ENCODE results near the gene PSMD9. TPM values are rescaled to one million over a fixed set of nuclear protein-coding genes. Genes with fewer than 3 reads are reported as not detected.
"Not testable (repeated sequence)": the region's sequence is repeated elsewhere in the genome, so short reads cannot be mapped to it uniquely, and the experiment has no call there.

The PSMD9 gene
- total RNA-seq, 1 donor from 2014 or later: 46.2 TPM

DNA sequence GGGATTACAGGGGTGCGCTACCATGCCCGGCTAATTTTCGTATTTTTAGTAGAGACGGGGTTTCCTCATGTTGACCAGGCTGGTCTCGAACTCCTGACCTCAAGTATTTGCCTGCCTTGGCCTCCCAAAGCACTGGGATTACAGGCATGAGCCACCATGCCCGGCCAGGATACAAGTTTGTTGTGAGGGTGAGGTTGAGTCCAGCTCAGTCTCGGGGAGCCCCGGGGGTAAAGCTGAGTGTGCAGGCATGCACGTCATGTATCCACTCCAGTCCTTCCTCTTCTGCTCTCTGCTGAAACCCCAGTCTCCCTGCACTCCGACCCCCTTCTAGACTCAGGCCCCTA lies 30.3 kb upstream of the PSMD9 start:
- H3K9me3 ChIP-seq: no peaks in the 10 kb centered on the region
- no peaks in the 10 kb centered on the region for H3K36me3 ChIP-seq
- peaks cover 32% of the 10 kb centered on the region for H3K4me1 ChIP-seq
- H3K27me3 ChIP-seq: no peaks in the 10 kb centered on the region
- no peak for DNase-seq (ENCODE audit: extremely low spot score in 2 of 2)
- intact Hi-C loops (cut with DNase I): loop anchor here (2.0 kb wide), 1 partner anchor 31 kb away; the partner anchor contains the start of gene PSMD9
- no peak overlapping the region for H3K4me3 ChIP-seq
- H3K27ac ChIP-seq: peak overlapping the region; percentile 95
- TF ChIP-seq POLR2AphosphoS5 (IDR thresholded peaks at IDR 0.05; ENCODE audit: insufficient read depth in 1 of 2, low read depth in 1 of 2) (no peak), POLR2A (IDR thresholded peaks at IDR 0.05) (no peak)
- TF ChIP-seq, protein P1, sequence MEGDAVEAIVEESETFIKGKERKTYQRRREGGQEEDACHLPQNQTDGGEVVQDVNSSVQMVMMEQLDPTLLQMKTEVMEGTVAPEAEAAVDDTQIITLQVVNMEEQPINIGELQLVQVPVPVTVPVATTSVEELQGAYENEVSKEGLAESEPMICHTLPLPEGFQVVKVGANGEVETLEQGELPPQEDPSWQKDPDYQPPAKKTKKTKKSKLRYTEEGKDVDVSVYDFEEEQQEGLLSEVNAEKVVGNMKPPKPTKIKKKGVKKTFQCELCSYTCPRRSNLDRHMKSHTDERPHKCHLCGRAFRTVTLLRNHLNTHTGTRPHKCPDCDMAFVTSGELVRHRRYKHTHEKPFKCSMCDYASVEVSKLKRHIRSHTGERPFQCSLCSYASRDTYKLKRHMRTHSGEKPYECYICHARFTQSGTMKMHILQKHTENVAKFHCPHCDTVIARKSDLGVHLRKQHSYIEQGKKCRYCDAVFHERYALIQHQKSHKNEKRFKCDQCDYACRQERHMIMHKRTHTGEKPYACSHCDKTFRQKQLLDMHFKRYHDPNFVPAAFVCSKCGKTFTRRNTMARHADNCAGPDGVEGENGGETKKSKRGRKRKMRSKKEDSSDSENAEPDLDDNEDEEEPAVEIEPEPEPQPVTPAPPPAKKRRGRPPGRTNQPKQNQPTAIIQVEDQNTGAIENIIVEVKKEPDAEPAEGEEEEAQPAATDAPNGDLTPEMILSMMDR (IDR thresholded peaks at IDR 0.05): no peak

DNA sequence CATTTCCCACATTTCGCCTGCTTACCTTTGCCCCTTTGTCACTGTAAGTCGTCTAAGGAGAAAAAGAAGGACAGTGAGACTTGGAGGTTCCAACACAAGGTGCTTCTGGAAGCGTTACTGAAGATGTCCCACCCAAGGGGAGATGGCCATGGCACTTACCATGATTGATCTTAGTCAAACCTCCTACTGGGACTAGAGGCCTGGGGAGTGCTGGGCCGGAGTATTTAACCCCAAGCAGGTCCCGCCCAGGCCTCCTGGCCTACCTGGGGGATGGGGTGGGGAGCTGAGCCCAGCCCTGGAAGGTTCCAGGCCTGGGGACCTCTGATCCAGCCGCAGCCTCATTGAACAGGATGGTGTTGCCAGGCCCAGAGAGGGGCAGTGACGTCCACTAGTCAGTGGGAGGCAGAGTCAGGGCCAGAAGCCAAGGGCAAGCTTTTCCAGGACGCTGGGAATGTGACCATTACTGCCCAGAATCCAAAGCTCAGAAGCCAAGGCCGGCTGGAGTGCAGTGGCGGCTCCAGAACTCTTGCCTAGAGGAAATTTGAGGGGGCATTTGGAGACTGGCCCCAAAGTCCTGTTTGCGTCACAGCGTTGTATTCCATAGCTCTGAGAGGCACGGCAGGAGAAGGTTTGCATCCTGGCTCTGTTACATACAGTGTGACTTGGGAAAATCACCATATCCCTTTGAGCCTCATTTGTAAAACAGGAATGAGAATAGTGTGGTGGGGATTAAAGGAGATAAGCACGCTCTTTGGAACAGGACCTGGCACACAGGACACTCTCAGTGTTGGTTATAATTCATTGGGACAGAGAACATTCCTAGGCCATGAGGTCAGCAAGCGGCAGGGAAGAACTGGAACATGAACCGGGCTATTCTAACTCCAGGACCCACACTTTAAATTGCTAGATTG lies 29.7 kb upstream of the PSMD9 start, which contains the start of gene HPD:
Gene HPD, minus strand, starts transcription at position 198 of the 911 bp plus-strand sequence. Its CDS starts 36 bp downstream, at position 162.
- Histone ChIP-seq H3K9me3 (no peaks in the 10 kb centered on the region), H3K27ac (peak within 1 kb of the TSS; percentile 95), H3K36me3 (no peaks in the 10 kb centered on the region), H3K4me1 (peaks cover 32% of the 10 kb centered on the region), H3K27me3 (no peaks in the 10 kb centered on the region), H3K4me3 (peak within 1 kb of the TSS in 1 of 2 donors; percentile 16)
- peak in 1 of 2 donors; percentile 94 for DNase-seq (ENCODE audit: extremely low spot score in 2 of 2)
- TF ChIP-seq POLR2AphosphoS5 (IDR thresholded peaks at IDR 0.05; ENCODE audit: insufficient read depth in 1 of 2, low read depth in 1 of 2) (peak; percentile 58 to 74), POLR2A (IDR thresholded peaks at IDR 0.05) (no peak)
- intact Hi-C loops (cut with DNase I): loop anchor here (2.0 kb wide), 1 partner anchor 30 kb away; the partner anchor contains the start of gene PSMD9

DNA sequence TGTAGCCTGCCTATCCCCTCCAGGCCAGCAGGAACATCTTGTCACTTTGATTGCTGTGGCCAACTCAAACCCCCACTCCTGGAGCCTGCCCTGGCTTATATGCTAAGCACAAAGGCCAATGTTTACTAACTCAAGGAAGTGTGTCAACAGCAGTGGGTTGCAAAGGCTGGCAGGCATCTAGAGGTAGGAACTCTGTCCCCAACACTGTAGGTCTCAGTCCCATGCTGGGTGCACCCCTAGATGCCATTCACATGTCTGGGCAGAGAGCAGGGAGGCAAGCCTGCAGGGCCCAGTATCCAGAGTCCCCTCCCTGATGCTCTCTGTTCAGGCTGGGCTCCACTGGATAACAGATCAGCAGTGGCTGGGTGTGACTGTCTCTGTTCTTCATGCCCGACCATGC lies 28.3 kb upstream of the PSMD9 start:
- no peak for DNase-seq (ENCODE audit: extremely low spot score in 2 of 2)
- no peak overlapping the region for H3K4me3 ChIP-seq
- no peaks in the 10 kb centered on the region for H3K9me3 ChIP-seq
- no peaks in the 10 kb centered on the region for H3K27me3 ChIP-seq
- H3K36me3 ChIP-seq: no peaks in the 10 kb centered on the region
- intact Hi-C loops (cut with DNase I): no loop called here
- TF ChIP-seq, protein P1 (IDR thresholded peaks at IDR 0.05): no peak
- TF ChIP-seq POLR2AphosphoS5 (IDR thresholded peaks at IDR 0.05; ENCODE audit: insufficient read depth in 1 of 2, low read depth in 1 of 2): no peak
- TF ChIP-seq POLR2A (IDR thresholded peaks at IDR 0.05): no peak
- H3K27ac ChIP-seq: peak overlapping the region; percentile 95
- H3K4me1 ChIP-seq: peaks cover 32% of the 10 kb centered on the region

DNA sequence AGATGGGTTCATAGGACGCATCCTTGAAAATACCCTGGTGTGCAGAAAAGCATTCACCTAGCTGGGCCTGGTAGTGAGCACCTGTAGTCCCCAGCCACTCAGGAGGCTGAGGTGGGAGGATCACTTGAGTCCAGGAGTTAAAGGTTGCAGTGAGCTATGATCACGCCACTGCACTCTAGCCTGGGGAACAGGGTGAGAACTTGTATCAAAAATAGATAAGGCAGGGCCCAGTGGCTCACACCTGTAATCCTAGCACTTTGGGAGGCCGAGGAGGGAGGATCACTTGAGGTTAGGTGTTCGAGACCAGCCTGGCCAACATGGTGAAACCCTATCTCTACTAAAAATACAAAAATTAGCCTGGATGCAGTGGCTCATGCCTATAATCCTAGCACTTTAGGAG lies 27.9 kb upstream of the PSMD9 start:
- Histone ChIP-seq H3K4me1 (peaks cover 32% of the 10 kb centered on the region), H3K27ac (peak overlapping the region; percentile 95)
- H3K4me3 ChIP-seq; DNase-seq (ENCODE audit: extremely low spot score in 2 of 2); H3K36me3 ChIP-seq; H3K27me3 ChIP-seq; H3K9me3 ChIP-seq; intact Hi-C loops (cut with DNase I): not testable (repeated sequence)

DNA sequence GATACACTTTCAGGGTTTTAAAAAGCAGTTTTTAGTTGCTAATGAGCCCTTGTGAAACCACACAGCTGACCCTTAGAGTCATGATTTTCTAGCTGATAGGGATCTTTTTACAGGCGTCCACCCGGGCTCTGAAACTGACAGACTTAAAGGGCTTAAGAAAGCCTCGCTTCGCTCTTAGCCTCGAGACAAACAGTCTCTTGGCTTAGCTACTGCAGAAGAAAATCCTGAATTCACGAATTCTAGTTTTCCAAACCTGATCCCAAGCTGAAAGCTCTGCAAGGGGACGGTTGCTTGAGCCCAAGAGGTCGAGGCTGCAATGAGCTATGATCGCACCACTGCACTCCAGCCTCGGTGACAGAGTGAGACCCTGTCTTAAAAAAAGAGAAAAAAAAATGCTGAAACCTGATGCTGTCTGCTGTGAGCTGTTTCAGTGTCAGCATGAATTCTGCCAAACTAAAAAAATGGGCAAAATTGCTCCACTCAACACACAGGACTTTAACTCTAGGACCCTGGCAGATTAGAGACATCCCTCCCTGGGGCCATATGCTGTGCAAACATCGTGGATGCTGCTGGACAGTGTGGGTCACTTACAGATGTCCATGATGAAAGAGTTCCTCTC lies 26.8 kb upstream of the PSMD9 start:
- Histone ChIP-seq H3K27me3 (no peaks in the 10 kb centered on the region), H3K36me3 (no peaks in the 10 kb centered on the region), H3K9me3 (no peaks in the 10 kb centered on the region), H3K4me3 (peak overlapping the region in 1 of 2 donors; percentile 18), H3K27ac (peak overlapping the region; percentile 95), H3K4me1 (peaks cover 32% of the 10 kb centered on the region)
- TF ChIP-seq POLR2AphosphoS5 (IDR thresholded peaks at IDR 0.05; ENCODE audit: insufficient read depth in 1 of 2, low read depth in 1 of 2): no peak
- TF ChIP-seq POLR2A (IDR thresholded peaks at IDR 0.05): no peak
- TF ChIP-seq, protein P1 (IDR thresholded peaks at IDR 0.05): no peak
- DNase-seq (ENCODE audit: extremely low spot score in 2 of 2): no peak
- intact Hi-C loops (cut with DNase I): no loop called here

Data from vagina (tissue), 2 donors.